Fibroblast of the conjunctiva (primary cell): ENCODE data around the gene ABCG2.
"Not testable (repeated sequence)": the region's sequence is repeated elsewhere in the genome, so short reads cannot be mapped to it uniquely, and the experiment has no call there.

Experiments
- DNase-seq: peaks from one replicate; pipeline ENCODE4 v3.0.0-alpha.2; 2010; ENCODE audit warnings: low read depth

ABCG2 gene

GRCh38 chr4:88110826-88111225 lies 47.6 kb downstream of the ABCG2 start:
- no peak for DNase-seq

DNA sequence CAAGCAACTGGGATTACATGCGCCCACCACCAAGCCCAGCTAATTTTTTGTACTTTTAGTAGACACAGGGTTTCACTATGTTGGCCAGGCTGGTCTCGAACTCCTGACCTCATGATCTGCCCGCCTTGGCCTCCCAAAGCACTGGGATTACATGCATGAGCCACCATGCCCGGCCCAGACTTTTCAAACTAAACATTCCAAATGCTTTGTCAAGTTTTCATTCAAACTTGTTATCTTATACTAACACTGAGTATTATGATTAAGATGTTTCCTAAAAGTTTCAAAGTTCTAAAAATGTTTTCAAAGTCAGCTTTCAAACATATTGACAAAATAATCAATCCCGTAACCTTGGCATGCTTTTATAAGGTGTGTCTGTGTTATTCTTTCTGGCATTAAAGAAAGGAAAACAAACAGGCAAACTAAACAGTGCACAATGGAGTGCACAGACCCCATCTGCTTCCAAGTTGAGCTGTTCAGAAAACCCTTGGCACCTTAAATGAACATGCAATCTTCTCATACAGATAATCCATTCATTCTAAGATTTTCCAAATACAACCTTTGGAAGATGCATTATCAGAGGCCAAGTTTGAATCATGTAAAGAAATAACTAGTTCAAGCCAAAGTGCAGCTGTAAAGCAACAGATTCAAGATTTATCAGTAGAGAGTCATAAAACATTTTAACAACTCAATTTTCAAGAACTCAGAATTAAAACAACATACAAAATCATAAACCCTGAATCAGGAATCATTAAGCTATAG lies 49.1 kb downstream of the ABCG2 start:
- no peak for DNase-seq

GRCh38 chr4:88108747-88109122 lies 49.7 kb downstream of the ABCG2 start:
- no peak for DNase-seq

DNA sequence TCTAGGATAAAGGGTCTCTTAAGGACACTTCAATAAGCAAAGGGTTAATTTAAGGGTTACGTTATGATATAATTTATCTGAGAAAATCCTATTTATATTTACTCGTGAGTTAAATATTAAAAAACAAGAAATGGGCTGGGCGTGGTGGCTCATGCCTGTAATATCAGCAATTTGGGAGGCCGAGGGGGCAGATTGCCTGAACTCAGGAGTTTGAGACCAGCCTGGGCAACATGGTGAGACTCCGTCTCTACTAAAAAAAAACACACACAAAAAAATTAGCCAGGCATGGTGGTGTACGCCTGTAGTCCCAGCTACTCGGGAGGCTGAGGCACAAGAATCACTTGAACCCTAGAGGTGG lies 50.4 kb downstream of the ABCG2 start:
- not testable (repeated sequence) for DNase-seq

GRCh38 chr4:88107406-88108107 lies 50.9 kb downstream of the ABCG2 start:
- DNase-seq: no peak

DNA sequence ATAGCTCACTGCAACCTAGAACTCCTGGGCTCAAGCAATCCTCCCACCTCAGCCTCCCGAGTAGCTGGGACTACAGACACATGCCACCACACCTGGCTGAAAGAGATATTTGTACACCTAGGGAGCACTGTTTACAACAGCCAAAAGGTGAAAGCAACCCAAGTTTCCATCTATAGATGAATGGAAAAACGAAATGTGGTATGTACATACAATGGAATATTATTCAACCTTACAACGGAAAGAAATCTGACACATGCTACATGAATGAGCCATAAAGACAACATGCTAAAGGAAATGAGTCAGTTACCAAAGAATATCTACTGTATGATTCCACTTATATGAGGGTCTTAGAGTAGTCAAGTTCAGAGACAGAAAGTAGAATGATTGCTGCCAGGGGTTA lies 52.2 kb downstream of the ABCG2 start:
- DNase-seq: no peak

DNA sequence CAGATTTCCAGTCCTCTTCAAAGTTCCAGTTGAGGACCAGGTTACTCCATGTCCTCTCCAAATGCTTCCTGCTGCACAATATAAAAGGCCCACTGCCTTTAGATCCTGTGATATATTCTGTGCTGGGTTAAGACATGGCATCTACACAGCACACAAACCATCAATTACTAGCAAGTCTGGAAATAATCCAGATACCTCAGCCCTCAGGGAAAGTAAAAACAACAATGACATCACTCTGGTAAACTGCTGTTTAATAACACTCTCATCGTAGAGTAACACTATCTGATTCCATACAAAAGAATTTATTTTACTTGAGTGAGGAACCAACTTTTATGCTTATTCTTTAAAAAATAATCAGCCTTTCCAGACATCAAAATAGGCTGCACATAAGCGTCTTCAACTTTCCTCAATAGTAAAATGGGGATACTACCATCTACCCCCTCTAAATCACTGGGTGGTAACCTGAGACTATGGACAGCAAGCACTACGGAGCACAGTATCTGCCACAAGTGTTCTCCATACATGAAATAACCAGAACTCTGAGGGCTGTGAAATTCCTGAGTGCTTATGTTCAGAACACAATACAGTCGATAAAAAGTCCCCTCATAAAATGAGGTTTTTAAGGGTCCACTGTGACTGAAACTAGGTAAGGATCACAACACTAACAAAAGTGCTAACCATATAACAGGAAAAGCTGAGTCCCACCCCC lies 53.4 kb downstream of the ABCG2 start:
- peak; percentile 20 for DNase-seq

- DNase-seq: no peak
Observed at GRCh38 chr4:88102026-88102425, 56.4 kb downstream of the ABCG2 start.

- no peak for DNase-seq
Observed at GRCh38 chr4:88101165-88101564, 57.3 kb downstream of the ABCG2 start.

DNA sequence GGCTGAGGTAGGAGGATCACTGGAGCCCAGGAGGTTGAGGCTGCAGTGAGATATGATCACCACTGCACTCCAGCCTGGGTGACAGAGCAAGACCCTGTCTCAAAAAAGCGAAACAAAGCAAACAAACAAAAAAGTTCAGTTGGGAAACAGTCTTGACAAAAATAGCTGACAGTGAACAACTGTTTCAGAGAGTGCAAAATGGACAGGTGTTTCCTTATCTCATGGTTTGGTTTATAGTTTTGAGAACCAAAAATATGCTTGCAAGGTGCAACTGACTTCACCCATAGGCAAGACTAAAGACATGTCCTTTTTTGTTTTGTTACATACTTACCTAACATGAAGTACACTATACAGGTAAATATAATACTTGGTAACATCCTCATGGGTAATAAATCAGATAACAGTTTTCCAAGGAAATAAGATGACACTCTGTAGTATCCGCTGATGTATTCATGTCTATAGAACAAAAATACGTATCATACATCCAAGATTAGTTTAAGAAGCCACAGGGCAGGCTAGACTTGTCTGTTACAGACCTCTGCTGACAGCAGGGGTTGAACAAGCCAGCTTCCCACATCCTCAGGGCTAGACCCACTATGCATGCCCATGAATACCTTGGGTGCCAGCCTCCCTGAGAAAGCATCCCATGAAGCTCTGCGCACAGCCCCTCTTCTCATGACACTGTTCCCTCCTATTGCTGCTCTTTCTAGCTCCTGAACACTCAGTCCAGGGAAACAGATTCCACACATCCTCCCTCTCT lies 59.3 kb downstream of the ABCG2 start:
- no peak for DNase-seq

DNA sequence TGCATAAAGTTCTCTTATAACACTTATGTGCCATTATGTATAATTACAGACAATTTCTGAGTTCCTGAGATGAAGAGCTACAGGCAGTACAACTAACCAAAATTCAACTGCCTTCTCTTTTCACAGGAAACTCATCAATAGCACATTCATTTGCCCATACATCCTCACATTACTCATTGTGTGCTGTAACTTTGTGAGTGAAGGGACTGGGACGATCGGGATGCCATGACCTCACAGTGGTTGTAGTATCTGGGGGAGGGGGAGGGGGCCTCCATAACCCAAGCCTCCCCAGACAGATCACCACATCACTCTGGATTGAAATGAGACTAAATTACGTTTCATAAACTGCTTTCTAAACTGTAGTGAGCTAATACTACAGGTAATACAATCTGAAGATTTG lies 60.7 kb downstream of the ABCG2 start:
- DNase-seq: no peak

DNA sequence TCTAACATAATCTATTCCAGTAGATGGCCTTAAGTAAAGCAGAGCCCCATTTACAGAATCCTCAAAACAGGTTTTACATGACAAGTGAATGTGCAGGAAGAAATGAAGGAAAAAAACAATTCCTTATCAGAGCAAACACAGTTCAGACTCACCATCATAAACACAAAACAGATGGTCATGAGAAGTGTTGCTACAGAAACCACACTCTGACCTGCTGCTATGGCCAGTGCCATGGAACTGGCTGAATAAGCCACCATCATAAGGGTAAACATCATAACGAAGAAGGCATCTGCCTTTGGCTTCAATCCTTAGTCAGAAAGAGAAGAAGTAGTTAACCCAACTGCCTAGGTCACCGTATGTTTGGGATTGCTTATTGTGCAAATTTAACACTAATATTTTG lies 61.1 kb downstream of the ABCG2 start:
- no peak for DNase-seq

GRCh38 chr4:88093874-88094273 lies 64.6 kb downstream of the ABCG2 start:
- no peak for DNase-seq

GRCh38 chr4:88091378-88091777 lies 67.1 kb downstream of the ABCG2 start:
- DNase-seq: no peak

DNA sequence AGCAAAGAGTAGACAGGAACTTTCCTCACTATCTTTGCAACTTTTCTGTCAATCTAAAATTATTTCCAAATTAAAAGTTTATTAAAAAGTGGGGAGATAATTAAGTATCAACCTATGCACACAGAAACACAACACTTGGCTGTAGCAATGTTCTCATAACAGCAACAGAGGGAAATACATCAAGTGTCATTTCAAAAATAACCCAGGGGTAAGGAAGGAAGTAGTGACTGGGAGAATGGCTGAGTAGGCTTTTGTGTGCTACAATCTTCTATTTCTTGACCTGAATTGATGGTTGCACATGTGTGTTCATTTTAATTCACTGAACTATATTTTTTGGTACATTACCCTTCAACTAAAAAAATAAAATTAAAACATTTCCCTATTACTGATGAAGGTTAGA lies 67.5 kb downstream of the ABCG2 start:
- DNase-seq: no peak

DNA sequence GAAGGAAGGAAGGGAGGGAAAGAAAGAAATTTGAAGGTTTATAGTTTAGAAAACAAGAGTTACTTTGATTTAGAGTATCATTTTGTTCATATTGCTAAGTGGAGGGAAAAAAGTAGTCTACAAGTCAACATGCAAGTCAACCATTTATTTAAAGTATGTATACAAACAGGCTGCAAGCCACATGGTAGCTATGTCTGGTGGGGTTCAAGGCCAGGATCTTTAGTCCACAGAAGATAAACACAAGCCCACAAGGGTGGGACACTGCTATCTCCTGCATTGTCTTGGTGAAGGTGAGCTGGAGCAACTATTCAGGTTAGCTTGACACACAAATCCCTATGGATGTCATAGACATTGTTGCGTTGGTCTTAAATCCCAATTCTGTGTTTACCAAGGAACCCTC lies 71.4 kb downstream of the ABCG2 start:
- DNase-seq: no peak

GRCh38 chr4:88080626-88081025 lies 77.8 kb downstream of the ABCG2 start:
- DNase-seq: no peak

DNA sequence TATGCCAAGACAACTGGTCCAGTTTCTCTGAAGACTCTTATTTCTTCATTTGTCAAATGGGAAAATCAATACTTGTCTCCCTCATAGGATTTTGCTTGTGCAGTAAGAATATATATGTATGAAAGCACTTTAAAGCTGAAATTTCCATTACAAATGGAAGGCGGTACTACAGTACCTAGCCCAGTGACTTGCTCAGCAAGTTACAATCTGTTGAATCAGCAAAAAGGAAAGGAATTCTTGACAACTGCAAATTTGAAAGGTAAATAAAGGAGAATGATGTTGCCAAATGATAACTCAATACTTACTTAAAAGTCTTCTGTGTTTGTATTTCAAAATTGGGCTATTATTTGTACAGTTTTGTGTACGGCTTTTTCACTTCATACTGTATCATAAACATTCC lies 79.9 kb downstream of the ABCG2 start:
- no peak for DNase-seq

DNA sequence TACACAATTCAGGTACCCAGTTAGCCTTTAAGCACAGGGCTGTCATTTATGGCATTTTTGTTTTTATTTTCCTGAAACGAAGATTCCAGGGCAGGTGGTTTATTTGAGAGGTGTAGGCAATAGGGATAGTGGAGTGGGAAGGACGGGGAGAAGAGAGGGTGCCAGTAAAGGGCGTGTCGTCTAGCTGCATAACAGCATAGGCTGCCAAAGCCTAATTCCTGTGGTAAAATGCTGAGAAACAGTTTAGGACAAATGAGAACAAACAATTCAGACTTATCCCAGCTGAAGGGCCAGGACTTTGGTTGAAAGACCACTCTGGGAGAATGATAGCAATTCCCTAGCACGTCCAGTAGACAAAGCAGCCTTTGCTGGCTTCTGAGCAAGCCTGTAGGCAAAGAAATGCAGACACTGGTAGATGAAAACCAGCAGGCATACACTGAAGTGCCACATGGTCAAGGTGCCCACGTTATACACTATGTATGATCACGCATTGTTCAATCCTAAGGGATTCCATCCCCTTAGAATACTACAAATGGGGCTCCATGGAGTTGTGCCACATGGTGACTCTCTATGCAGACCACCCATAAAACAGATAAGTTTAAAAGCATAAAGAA lies 80.4 kb downstream of the ABCG2 start:
- no peak for DNase-seq

DNA sequence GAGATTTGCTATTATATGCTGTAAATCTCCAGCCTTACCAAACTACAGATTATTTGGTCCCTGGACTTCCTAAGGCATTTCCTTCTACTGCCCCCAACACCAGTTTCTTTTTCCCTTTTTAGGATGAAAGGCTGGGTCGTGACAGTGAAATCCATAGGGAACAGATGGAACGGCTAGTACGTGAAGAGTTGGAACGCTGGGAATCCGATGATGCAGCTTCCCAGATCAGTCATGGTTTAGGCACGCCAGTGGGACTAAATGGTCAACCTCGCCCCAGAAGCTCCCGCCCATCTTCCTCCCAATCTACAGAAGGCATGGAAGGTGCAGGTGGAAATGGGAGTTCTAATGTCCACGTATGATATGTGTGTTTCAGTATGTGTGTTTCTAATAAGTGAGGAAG lies 83.1 kb downstream of the ABCG2 start:
- DNase-seq: no peak

DNA sequence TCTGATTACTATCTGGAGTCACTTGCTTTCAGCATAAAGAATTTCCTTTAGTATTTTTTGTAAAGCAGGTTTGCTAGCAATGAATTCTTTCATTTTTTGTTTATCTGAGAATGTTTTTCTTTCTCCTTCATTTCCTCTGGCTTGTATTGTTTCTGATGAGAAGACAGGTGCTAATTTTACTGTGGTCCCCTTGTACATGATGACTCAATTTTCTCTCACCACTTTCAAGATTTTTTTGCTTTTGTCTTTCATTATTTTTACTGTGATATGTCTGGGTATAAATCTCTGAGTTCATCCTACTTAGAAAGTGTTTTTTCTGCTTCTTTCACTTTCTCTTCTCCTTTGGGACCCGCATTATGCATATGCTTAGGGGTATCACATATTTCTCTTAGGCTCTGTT lies 88.4 kb downstream of the ABCG2 start:
- DNase-seq: no peak

GRCh38 chr4:88064410-88064809 lies 94.0 kb downstream of the ABCG2 start:
- DNase-seq: no peak
